Duodenal mucosa (tissue), 2 donors: Measurements from ENCODE around the gene BRINP2.

ENCODE experiments used
- H3K27ac ChIP-seq: one replicate; pipeline ENCODE4 v1.7.0; 2013; ENCODE audit warnings: low read depth, low read length
- H3K27me3 ChIP-seq, 2 donors: one replicate each; pipeline ENCODE4 v1.7.0; 2013; ENCODE audit warnings: low read length in 2 of 2, control low read depth in 1 of 2; ENCODE audit not compliant: insufficient read depth in 2 of 2, control insufficient read depth in 1 of 2
- H3K36me3 ChIP-seq, 2 donors: one replicate each; pipeline ENCODE4 v1.7.0; 2013; ENCODE audit warnings: low read length in 2 of 2, control low read depth in 1 of 2; ENCODE audit not compliant: insufficient read depth in 2 of 2, control insufficient read depth in 1 of 2
- H3K4me1 ChIP-seq, 2 donors: one replicate each; pipeline ENCODE4 v1.7.0; 2013; ENCODE audit warnings: low read length in 2 of 2, control low read depth in 1 of 2; ENCODE audit not compliant: insufficient read depth in 2 of 2, control insufficient read depth in 1 of 2
- H3K4me3 ChIP-seq, 2 donors: one replicate each; pipeline ENCODE4 v1.7.0; 2013; ENCODE audit warnings: low read length in 2 of 2, low read depth in 1 of 2
- H3K9ac ChIP-seq, 2 donors: one replicate each; pipeline ENCODE4 v1.7.0; 2013; ENCODE audit warnings: low read length in 2 of 2, low read depth in 1 of 2
- H3K9me3 ChIP-seq, 2 donors: one replicate each; pipeline ENCODE4 v1.7.0; 2013; ENCODE audit warnings: low read length in 2 of 2, control low read depth in 1 of 2; ENCODE audit not compliant: control insufficient read depth in 1 of 2

Gene BRINP2

GRCh38 chr1:177135250-177135649 lies 35.5 kb upstream of the BRINP2 start:
- H3K27ac ChIP-seq: no peak overlapping the region
- no peaks in the 10 kb centered on the region for H3K9me3 ChIP-seq
- no peaks in the 10 kb centered on the region for H3K27me3 ChIP-seq
- no peak overlapping the region for H3K9ac ChIP-seq
- no peaks in the 10 kb centered on the region for H3K4me1 ChIP-seq
- no peak overlapping the region for H3K4me3 ChIP-seq
- H3K36me3 ChIP-seq: no peaks in the 10 kb centered on the region

DNA sequence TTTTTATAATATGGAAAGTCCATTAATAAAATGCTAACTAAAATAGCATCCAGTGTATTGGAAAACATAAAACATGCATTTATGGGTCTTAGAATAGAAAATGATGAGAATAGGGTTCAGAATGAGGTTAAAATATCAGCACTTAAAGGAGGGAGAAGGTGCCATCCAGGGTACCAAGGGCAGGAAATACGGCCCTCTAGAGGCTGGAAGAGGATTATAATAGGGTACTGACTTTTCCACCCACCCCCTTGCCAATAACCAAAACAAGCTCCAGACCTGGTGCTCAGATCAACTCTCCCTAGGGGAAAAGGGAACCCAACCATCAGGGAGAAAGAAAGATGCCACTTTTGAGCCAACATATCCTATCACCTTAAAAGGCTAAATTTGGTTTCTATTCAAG lies 32.9 kb upstream of the BRINP2 start:
- H3K36me3 ChIP-seq: no peaks in the 10 kb centered on the region

GRCh38 chr1:177138347-177138746 lies 32.4 kb upstream of the BRINP2 start:
- no peaks in the 10 kb centered on the region for H3K27me3 ChIP-seq
- no peaks in the 10 kb centered on the region for H3K36me3 ChIP-seq
- H3K4me3 ChIP-seq: no peak overlapping the region
- H3K27ac ChIP-seq: no peak overlapping the region
- no peaks in the 10 kb centered on the region for H3K4me1 ChIP-seq
- no peaks in the 10 kb centered on the region for H3K9me3 ChIP-seq
- no peak overlapping the region for H3K9ac ChIP-seq

More for the DNA sequence above, 32.9 kb upstream of the BRINP2 start:
- H3K27ac ChIP-seq: no peak overlapping the region
- H3K27me3 ChIP-seq: no peaks in the 10 kb centered on the region
- no peaks in the 10 kb centered on the region for H3K4me1 ChIP-seq
- no peak overlapping the region for H3K9ac ChIP-seq
- H3K4me3 ChIP-seq: no peak overlapping the region
- H3K9me3 ChIP-seq: no peaks in the 10 kb centered on the region

GRCh38 chr1:177142010-177142409 lies 28.7 kb upstream of the BRINP2 start:
- no peaks in the 10 kb centered on the region for H3K4me1 ChIP-seq
- no peak overlapping the region for H3K27ac ChIP-seq
- no peaks in the 10 kb centered on the region for H3K9me3 ChIP-seq
- H3K36me3 ChIP-seq: no peaks in the 10 kb centered on the region
- no peaks in the 10 kb centered on the region for H3K27me3 ChIP-seq
- H3K4me3 ChIP-seq: no peak overlapping the region
- H3K9ac ChIP-seq: no peak overlapping the region

- Histone ChIP-seq H3K27me3 (no peaks in the 10 kb centered on the region), H3K9ac (no peak overlapping the region), H3K27ac (no peak overlapping the region), H3K4me1 (no peaks in the 10 kb centered on the region), H3K9me3 (no peaks in the 10 kb centered on the region), H3K4me3 (no peak overlapping the region), H3K36me3 (no peaks in the 10 kb centered on the region)
Observed at GRCh38 chr1:177142791-177143271, 27.9 kb upstream of the BRINP2 start.

- Histone ChIP-seq H3K4me1 (no peaks in the 10 kb centered on the region), H3K27me3 (no peaks in the 10 kb centered on the region), H3K4me3 (no peak overlapping the region), H3K9me3 (no peaks in the 10 kb centered on the region), H3K9ac (no peak overlapping the region), H3K27ac (no peak overlapping the region), H3K36me3 (no peaks in the 10 kb centered on the region)
Observed at GRCh38 chr1:177145106-177146070, 25.4 kb upstream of the BRINP2 start.

- no peaks in the 10 kb centered on the region for H3K9me3 ChIP-seq
- H3K9ac ChIP-seq: no peak overlapping the region
- H3K27ac ChIP-seq: no peak overlapping the region
- no peaks in the 10 kb centered on the region for H3K27me3 ChIP-seq
- no peak overlapping the region for H3K4me3 ChIP-seq
- no peaks in the 10 kb centered on the region for H3K4me1 ChIP-seq
- no peaks in the 10 kb centered on the region for H3K36me3 ChIP-seq
Observed at GRCh38 chr1:177146499-177146898, 24.3 kb upstream of the BRINP2 start.

- H3K9me3 ChIP-seq: no peaks in the 10 kb centered on the region
- no peak overlapping the region for H3K9ac ChIP-seq
- H3K27me3 ChIP-seq: peaks cover 20 to 39% of the 10 kb centered on the region in 2 donors
- no peaks in the 10 kb centered on the region for H3K4me1 ChIP-seq
- no peaks in the 10 kb centered on the region for H3K36me3 ChIP-seq
- no peak overlapping the region for H3K4me3 ChIP-seq
- H3K27ac ChIP-seq: no peak overlapping the region
Observed at GRCh38 chr1:177162243-177162642, 8.5 kb upstream of the BRINP2 start.

- H3K9ac ChIP-seq: no peak overlapping the region
- H3K36me3 ChIP-seq: no peaks in the 10 kb centered on the region
- no peaks in the 10 kb centered on the region for H3K9me3 ChIP-seq
- H3K4me3 ChIP-seq: no peak overlapping the region
- H3K27ac ChIP-seq: no peak overlapping the region
- H3K4me1 ChIP-seq: no peaks in the 10 kb centered on the region
- peaks cover 29 to 39% of the 10 kb centered on the region in 2 donors for H3K27me3 ChIP-seq
Observed at GRCh38 chr1:177163844-177164379, 6.8 kb upstream of the BRINP2 start.

DNA sequence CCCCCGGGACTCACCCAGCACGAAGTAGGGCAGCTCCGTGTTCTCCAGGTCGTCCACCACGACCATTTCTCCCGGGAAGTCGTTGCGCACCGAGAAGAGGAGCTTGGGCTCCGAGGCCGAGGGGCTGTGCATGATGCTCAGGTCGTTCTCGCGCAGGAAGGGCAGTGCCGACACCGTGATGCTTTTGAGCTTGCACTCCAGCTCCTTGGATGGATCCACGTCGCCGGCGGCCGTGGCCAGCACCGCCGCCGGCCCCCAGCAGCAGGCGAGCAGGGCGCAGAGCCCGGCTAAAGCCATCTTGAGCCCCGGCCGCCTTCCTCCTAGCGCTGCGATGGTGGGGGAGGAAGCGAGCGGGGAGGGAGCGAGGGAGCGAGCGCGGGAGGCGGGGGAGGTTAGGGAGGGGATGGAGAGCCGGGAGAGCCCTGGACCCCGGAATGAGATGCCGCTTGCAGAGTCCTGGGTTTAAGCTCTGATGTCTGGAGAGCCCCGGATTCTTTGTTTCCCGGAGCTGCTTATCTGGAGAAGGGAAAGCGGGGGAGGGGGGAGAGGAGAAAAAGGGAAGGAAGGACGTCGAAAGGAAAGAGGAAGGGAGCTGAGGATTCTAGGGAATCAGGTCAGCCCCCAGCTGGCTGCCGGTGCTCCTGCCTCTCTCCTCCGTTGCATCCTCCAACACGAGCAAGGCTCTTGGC lies 6.2 kb upstream of the BRINP2 start, which contains the start of gene ASTN1:
TSS of gene ASTN1 (minus strand) at position 333 of the 689 bp plus-strand sequence. CDS start at position 297, 36 bp downstream.
- H3K36me3 ChIP-seq: no peaks in the 10 kb centered on the region
- no peaks in the 10 kb centered on the region for H3K9me3 ChIP-seq
- H3K9ac ChIP-seq: no peak within 1 kb of the TSS
- no peak within 1 kb of the TSS for H3K27ac ChIP-seq
- no peaks in the 10 kb centered on the region for H3K4me1 ChIP-seq
- H3K4me3 ChIP-seq: no peak within 1 kb of the TSS
- H3K27me3 ChIP-seq: peaks cover 30 to 39% of the 10 kb centered on the region in 2 donors
